KMS-11 (cell line): ENCODE measurements around the gene MTX3.

Experiments used
- H2AFZ ChIP-seq: fragments of 200-600 bp; sonication (generic); 2 replicates; pipeline ENCODE4 v1.6.1; 2016; ENCODE audit warnings: antibody characterized with exemption, mixed run types, low read depth
- H3K27ac ChIP-seq: fragments of 200-600 bp; sonication (generic); 2 replicates; pipeline ENCODE4 v1.6.1; 2016; ENCODE audit warnings: mild to moderate bottlenecking, mixed run types
- H3K27me3 ChIP-seq: fragments of 200-600 bp; sonication (generic); 2 replicates; pipeline ENCODE4 v1.6.1; 2017; ENCODE audit warnings: mild to moderate bottlenecking, low read depth, mixed run types, moderate library complexity; ENCODE audit not compliant: insufficient read depth
- H3K36me3 ChIP-seq: fragments of 200-600 bp; sonication (generic); 2 replicates; pipeline ENCODE4 v1.6.1; 2017; ENCODE audit warnings: mild to moderate bottlenecking, mixed run types; ENCODE audit not compliant: insufficient read depth
- H3K4me1 ChIP-seq: fragments of 200-600 bp; sonication (generic); 2 replicates; pipeline ENCODE4 v1.6.1; 2016; ENCODE audit warnings: mild to moderate bottlenecking, low read depth, mixed run types; ENCODE audit not compliant: poor library complexity, severe bottlenecking
- H3K4me2 ChIP-seq: fragments of 200-600 bp; sonication (generic); 2 replicates; pipeline ENCODE4 v1.7.0; 2016; ENCODE audit warnings: mild to moderate bottlenecking, mixed run types
- H3K4me3 ChIP-seq: fragments of 200-600 bp; sonication (generic); IDR thresholded peaks from 2 replicates; pipeline ENCODE4 v1.6.1; 2017; ENCODE audit warnings: low read depth, low read length, mixed read lengths; ENCODE audit not compliant: insufficient read depth
- H3K79me2 ChIP-seq: fragments of 200-600 bp; sonication (generic); 2 replicates; pipeline ENCODE4 v1.6.1; 2016; ENCODE audit warnings: low read depth, mixed run types; ENCODE audit not compliant: insufficient read depth
- H3K9ac ChIP-seq: fragments of 200-600 bp; sonication (generic); 2 replicates; pipeline ENCODE4 v1.6.1; 2016; ENCODE audit warnings: mild to moderate bottlenecking, mixed run types
- H4K20me1 ChIP-seq: fragments of 200-600 bp; sonication (generic); 2 replicates; pipeline ENCODE4 v1.6.1; 2016; ENCODE audit warnings: mild to moderate bottlenecking, mixed run types; ENCODE audit not compliant: insufficient read depth
- CTCF ChIP-seq: fragments of 200-600 bp; sonication (generic); conservative IDR thresholded peaks from 2 replicates; pipeline ENCODE4 v1.6.1; 2017; ENCODE audit warnings: low read depth, mild to moderate bottlenecking, antibody characterized with exemption, low read length, moderate library complexity, mixed read lengths

The MTX3 gene

GRCh38 chr5:79934681-79935080 lies 56.4 kb downstream of the MTX3 start:
- H3K4me3 ChIP-seq, result no peak overlapping the region
- no peak overlapping the region for H3K4me2 ChIP-seq
- H3K4me1 ChIP-seq, result peaks cover 32% of the 10 kb centered on the region
- H2AFZ ChIP-seq, result no peak overlapping the region
- H3K9ac ChIP-seq, result no peak overlapping the region
- no peak for TF ChIP-seq CTCF
- no peaks in the 10 kb centered on the region for H3K27me3 ChIP-seq
- no peaks in the 10 kb centered on the region for H4K20me1 ChIP-seq
- H3K36me3 ChIP-seq, result no peaks in the 10 kb centered on the region
- H3K79me2 ChIP-seq, result no peaks in the 10 kb centered on the region
- H3K27ac ChIP-seq, result no peak overlapping the region

GRCh38 chr5:79932510-79933504 lies 58.3 kb downstream of the MTX3 start:
- no peak overlapping the region for H3K9ac ChIP-seq
- no peaks in the 10 kb centered on the region for H3K27me3 ChIP-seq
- H3K4me1 ChIP-seq, result peaks cover 38% of the 10 kb centered on the region
- no peak overlapping the region for H3K4me3 ChIP-seq
- no peak overlapping the region for H2AFZ ChIP-seq
- no peaks in the 10 kb centered on the region for H3K36me3 ChIP-seq
- no peaks in the 10 kb centered on the region for H4K20me1 ChIP-seq
- H3K4me2 ChIP-seq, result no peak overlapping the region
- H3K27ac ChIP-seq, result no peak overlapping the region
- no peak for TF ChIP-seq CTCF
- no peaks in the 10 kb centered on the region for H3K79me2 ChIP-seq

- H3K4me1 ChIP-seq, result peaks cover 32% of the 10 kb centered on the region
- no peak overlapping the region for H3K9ac ChIP-seq
- H3K36me3 ChIP-seq, result no peaks in the 10 kb centered on the region
- no peak overlapping the region for H3K27ac ChIP-seq
- no peaks in the 10 kb centered on the region for H3K79me2 ChIP-seq
- no peak for TF ChIP-seq CTCF
- no peak overlapping the region for H3K4me3 ChIP-seq
- no peaks in the 10 kb centered on the region for H3K27me3 ChIP-seq
- no peaks in the 10 kb centered on the region for H4K20me1 ChIP-seq
- H3K4me2 ChIP-seq, result no peak overlapping the region
- H2AFZ ChIP-seq, result no peak overlapping the region
These were observed 59.2 kb downstream of the MTX3 start for GRCh38 chr5:79931866-79932265.

GRCh38 chr5:79931409-79931808 lies 59.7 kb downstream of the MTX3 start:
- no peak overlapping the region for H2AFZ ChIP-seq
- H3K27me3 ChIP-seq, result no peaks in the 10 kb centered on the region
- no peaks in the 10 kb centered on the region for H3K79me2 ChIP-seq
- no peaks in the 10 kb centered on the region for H4K20me1 ChIP-seq
- no peak overlapping the region for H3K9ac ChIP-seq
- H3K27ac ChIP-seq, result no peak overlapping the region
- peaks cover 31% of the 10 kb centered on the region for H3K4me1 ChIP-seq
- H3K4me3 ChIP-seq, result no peak overlapping the region
- no peaks in the 10 kb centered on the region for H3K36me3 ChIP-seq
- no peak for TF ChIP-seq CTCF
- H3K4me2 ChIP-seq, result no peak overlapping the region
